DMS79 treated with DMSO at 0.1 percent for 48 hours (cell line): ENCODE data around the gene ZNF578.
A peak's percentile ranks its signal among the peaks of the same experiment; 100 is the strongest.
"Not testable (repeated sequence)": the region's sequence is repeated elsewhere in the genome, so short reads cannot be mapped to it uniquely, and the experiment has no call there.

ENCODE experiments used
- DNase-seq: peaks from one replicate; lab custom pipeline; 2025; lab: John Stamatoyannopoulos, UW

ZNF578 gene

GRCh38 chr19:52516191-52516590 is 62.8 kb downstream of the ZNF578 start:
- DNase-seq = no peak

GRCh38 chr19:52518646-52519045 is 65.3 kb downstream of the ZNF578 start:
- DNase-seq = no peak

GRCh38 chr19:52519175-52519574 is 65.8 kb downstream of the ZNF578 start:
- DNase-seq = not testable (repeated sequence)

GRCh38 chr19:52520013-52520412 is 66.7 kb downstream of the ZNF578 start:
- no peak for DNase-seq

GRCh38 chr19:52522551-52522950 is 69.2 kb downstream of the ZNF578 start:
- DNase-seq = no peak

- DNase-seq = no peak
Observed at GRCh38 chr19:52524086-52524485, 70.7 kb downstream of the ZNF578 start.

GRCh38 chr19:52527134-52527955 is 74.0 kb downstream of the ZNF578 start, which contains the start of gene ZNF808:
TSS of gene ZNF808 (plus strand) at chr19:52527668. CDS start at chr19:52543285, 15,617 bp downstream.
- DNase-seq = peak; percentile 88

- DNase-seq = no peak
Observed at GRCh38 chr19:52527956-52528351, 74.6 kb downstream of the ZNF578 start.

GRCh38 chr19:52532480-52532879 is 79.1 kb downstream of the ZNF578 start:
- no peak for DNase-seq

GRCh38 chr19:52533901-52534300 is 80.5 kb downstream of the ZNF578 start:
- no peak for DNase-seq

- DNase-seq = not testable (repeated sequence)
Observed at GRCh38 chr19:52535385-52535770, 82.0 kb downstream of the ZNF578 start.

GRCh38 chr19:52535771-52536447 is 82.6 kb downstream of the ZNF578 start:
- DNase-seq = peak; percentile 79

GRCh38 chr19:52536448-52536800 is 83.1 kb downstream of the ZNF578 start:
- peak; percentile 39 for DNase-seq

GRCh38 chr19:52538815-52539214 is 85.5 kb downstream of the ZNF578 start:
- not testable (repeated sequence) for DNase-seq

- not testable (repeated sequence) for DNase-seq
Observed at GRCh38 chr19:52541176-52541575, 87.8 kb downstream of the ZNF578 start.

- no peak for DNase-seq
Observed at GRCh38 chr19:52541608-52542007, 88.3 kb downstream of the ZNF578 start.

- not testable (repeated sequence) for DNase-seq
Observed at GRCh38 chr19:52542541-52542940, 89.2 kb downstream of the ZNF578 start.

- DNase-seq = no peak
Observed at GRCh38 chr19:52542984-52543664, 89.8 kb downstream of the ZNF578 start.

GRCh38 chr19:52554216-52554971 is 101.0 kb downstream of the ZNF578 start:
- DNase-seq = no peak

- no peak for DNase-seq
Observed at GRCh38 chr19:52557231-52557995, 104.1 kb downstream of the ZNF578 start.
